Tibial artery (tissue), 4 donors: Measurements from ENCODE around the gene PRPS1.

ENCODE experiments used
- DNase-seq, 2 donors: peaks; one replicate each; pipeline ENCODE4 v3.0.0-alpha.2; 2019
- H3K27ac ChIP-seq, 2 donors: fragments of 200-600 bp; sonication (generic) in 1 of 2; 1 replicate in 1 of 2; 2 replicates in 1 of 2; pipeline ENCODE4 v1.5.1; 2018 to 2019; ENCODE audit warnings: mild to moderate bottlenecking in 1 of 2
- H3K27me3 ChIP-seq, 2 donors: fragments of 200-600 bp; sonication (generic) in 1 of 2; one replicate each; pipeline versions ENCODE4 v1.5.1 to v1.6.0; 2016 to 2019
- H3K36me3 ChIP-seq, 3 donors: fragments of 200-600 bp; sonication (generic) in 2 of 3; one replicate each; pipeline ENCODE4 v1.5.1; 2016 to 2019; ENCODE audit warnings: mild to moderate bottlenecking in 2 of 3
- H3K4me1 ChIP-seq, 4 donors: fragments of 200-600 bp; sonication (generic) in 2 of 4; 1 replicate in 3 of 4; 2 replicates in 1 of 4; pipeline ENCODE4 v1.5.1; 2016 to 2019
- H3K4me3 ChIP-seq, 2 donors: fragments of 200-600 bp; sonication (generic) in 1 of 2; 1 replicate in 1 of 2; 2 replicates in 1 of 2; pipeline ENCODE4 v1.5.1; 2018 to 2019; ENCODE audit warnings: mild to moderate bottlenecking in 2 of 2
- H3K9me3 ChIP-seq, 3 donors: fragments of 200-600 bp; sonication (generic) in 1 of 3; one replicate each; pipeline ENCODE4 v1.5.1; 2016 to 2019
- CTCF ChIP-seq, 2 experiments: fragments of 200-600 bp in 1 of 2; fragments of 450-650 bp in 1 of 2; IDR thresholded peaks; one replicate each; pipeline ENCODE4 v1.5.1; 2017 to 2019; ENCODE audit warnings: antibody characterized with exemption in 2 of 2, mild to moderate bottlenecking in 1 of 2, moderate library complexity in 1 of 2
- intact Hi-C: fragments of 100-400 bp; cut with DNase I; formaldehyde crosslinking; loops from one replicate; pipeline ENCODE4 v1.15.0; 2023; ENCODE audit warnings: low total_unique reads

Gene PRPS1

DNA sequence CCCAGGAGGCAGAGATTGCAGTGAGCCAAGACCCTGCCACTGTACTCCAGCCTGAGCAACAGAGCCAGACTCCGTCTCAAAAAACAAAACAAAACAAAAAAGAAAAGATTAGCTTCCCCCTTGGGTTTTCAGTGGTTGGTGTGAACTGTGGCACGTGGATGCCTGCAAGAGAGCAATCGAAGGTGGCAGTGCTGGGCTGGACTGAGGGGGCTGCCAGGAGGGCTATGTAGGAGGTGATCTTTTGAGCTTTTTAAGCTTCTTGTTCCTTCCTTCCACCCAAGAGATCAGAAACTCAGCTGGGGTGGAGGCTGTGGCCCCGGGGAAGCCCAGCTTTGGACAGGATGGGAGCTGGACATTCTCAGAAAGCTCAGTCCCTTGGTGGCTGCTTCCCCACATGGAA, 49.6 kb downstream of the PRPS1 start:
- peak; percentile 47 to 73 for DNase-seq
- Histone ChIP-seq H3K4me1 (peaks cover 0 to 72% (median 18%) of the 10 kb centered on the region in 4 donors), H3K36me3 (no peaks in the 10 kb centered on the region), H3K27me3 (no peaks in the 10 kb centered on the region), H3K27ac (peak overlapping the region; percentile 94 to 96), H3K4me3 (peak overlapping the region; percentile 38 to 39), H3K9me3 (no peaks in the 10 kb centered on the region)
- no peak for TF ChIP-seq CTCF (IDR thresholded peaks at IDR 0.05)
- intact Hi-C loops, result loop anchor here (5.0 kb wide), 1 partner anchor 34 kb away; no protein-coding TSS in a partner anchor

GRCh38 chrX:107678957-107679740, 50.8 kb downstream of the PRPS1 start:
- Histone ChIP-seq H3K4me1 (peaks cover 0 to 73% (median 22%) of the 10 kb centered on the region in 4 donors), H3K27ac (peak overlapping the region; percentile 94 to 96)
- TF ChIP-seq CTCF (IDR thresholded peaks at IDR 0.05), result no peak

DNA sequence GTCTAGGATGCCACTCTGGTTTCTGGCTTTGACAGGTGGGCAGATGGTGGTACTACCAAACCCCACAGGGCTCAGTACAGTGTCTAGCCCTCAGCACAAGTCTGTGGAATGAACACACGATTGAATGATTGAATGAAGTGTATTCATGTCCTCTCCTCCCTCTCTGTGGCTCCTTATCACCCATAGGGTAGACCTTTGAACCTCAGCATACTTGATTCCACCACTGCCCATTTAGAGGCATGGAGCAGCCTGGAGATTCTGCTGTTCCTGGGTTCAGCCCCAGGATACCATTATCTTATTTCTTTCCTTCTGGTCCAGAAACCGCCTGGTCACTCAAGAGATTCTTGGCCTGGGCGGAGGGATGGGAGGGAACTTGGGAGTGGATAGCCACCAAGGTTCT, 53.9 kb downstream of the PRPS1 start:
- Histone ChIP-seq H3K27ac (peak overlapping the region; percentile 57 to 67), H3K4me3 (no peak overlapping the region), H3K27me3 (no peaks in the 10 kb centered on the region), H3K9me3 (no peaks in the 10 kb centered on the region), H3K4me1 (peaks cover 0 to 74% (median 21%) of the 10 kb centered on the region in 4 donors), H3K36me3 (no peaks in the 10 kb centered on the region)
- TF ChIP-seq CTCF (IDR thresholded peaks at IDR 0.05), result no peak
- no peak for DNase-seq
- intact Hi-C loops, result no loop called here

More at GRCh38 chrX:107678957-107679740, 50.8 kb downstream of the PRPS1 start:
- intact Hi-C loops, result loop anchor here (5.0 kb wide), 1 partner anchor 33 kb away; no protein-coding TSS in a partner anchor
- H3K9me3 ChIP-seq, result no peaks in the 10 kb centered on the region
- no peaks in the 10 kb centered on the region for H3K27me3 ChIP-seq
- H3K36me3 ChIP-seq, result no peaks in the 10 kb centered on the region
- H3K4me3 ChIP-seq, result no peak overlapping the region
- peak; percentile 91 to 92 for DNase-seq

DNA sequence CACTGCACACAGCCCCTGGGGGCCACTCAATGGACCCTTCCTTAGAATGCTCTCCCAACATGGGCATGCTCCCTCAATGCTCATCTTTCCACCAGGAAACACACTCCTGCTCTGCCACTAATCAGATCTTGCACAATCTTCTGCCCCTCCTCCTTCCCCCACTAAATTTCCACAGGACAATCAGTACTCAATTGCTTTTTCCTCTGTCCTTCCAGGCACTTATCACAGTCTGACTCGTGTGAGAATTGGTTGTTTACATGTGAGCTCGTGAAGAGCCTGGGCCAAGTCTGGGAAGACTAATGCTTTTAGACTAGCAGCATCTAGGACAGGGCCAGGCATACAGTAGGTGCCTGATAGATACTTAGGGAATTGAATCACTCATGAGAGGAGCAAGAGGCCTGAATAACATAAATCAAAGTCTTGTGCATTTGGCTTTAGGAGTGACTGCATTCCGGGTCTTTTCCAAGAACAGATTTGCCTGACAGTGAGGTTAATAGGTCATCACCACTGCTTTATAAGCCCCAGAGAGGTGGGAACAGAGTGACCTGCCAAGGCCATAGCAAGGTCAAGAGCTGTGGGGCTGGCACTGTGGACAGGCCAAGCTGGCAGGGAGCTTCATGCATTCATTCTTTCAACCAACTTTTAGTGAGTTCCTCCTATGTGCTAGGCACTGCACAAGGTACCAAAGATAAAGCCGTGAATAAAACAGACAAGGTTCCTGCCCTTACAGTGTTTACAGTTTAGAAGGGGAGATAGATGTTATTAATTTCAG, 55.0 kb downstream of the PRPS1 start:
- DNase-seq, result peak; percentile 69 to 70
- Histone ChIP-seq H3K4me3 (no peak overlapping the region), H3K4me1 (peaks cover 0 to 64% (median 17%) of the 10 kb centered on the region in 4 donors), H3K27ac (peak overlapping the region; percentile 57 to 67), H3K9me3 (no peaks in the 10 kb centered on the region), H3K27me3 (no peaks in the 10 kb centered on the region), H3K36me3 (no peaks in the 10 kb centered on the region)
- intact Hi-C loops, result no loop called here
- TF ChIP-seq CTCF (IDR thresholded peaks at IDR 0.05), result no peak

DNA sequence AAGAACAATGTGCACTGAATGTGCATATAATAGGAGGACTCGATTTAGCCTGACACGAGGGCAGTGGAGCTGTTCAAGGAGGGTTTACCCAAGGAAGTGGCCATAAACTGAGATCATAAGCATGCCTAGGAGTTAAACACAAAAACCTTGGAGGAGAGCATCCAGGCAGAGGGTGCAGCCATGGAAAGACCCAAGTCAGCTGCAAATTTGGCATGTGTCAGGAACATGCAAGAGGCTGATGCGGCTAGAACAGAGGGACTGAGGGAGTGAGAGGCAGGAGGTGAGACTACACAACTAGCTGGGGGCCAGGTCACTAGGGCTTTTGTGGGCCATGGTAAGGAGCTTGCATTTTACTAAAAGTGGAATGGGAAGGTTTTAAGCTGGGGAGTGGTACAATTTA, 55.6 kb downstream of the PRPS1 start:
- intact Hi-C loops, result no loop called here
- no peak overlapping the region for H3K4me3 ChIP-seq
- no peak for DNase-seq
- TF ChIP-seq CTCF (IDR thresholded peaks at IDR 0.05), result no peak
- no peaks in the 10 kb centered on the region for H3K36me3 ChIP-seq
- H3K9me3 ChIP-seq, result no peaks in the 10 kb centered on the region
- H3K27ac ChIP-seq, result peak overlapping the region; percentile 57 to 67
- H3K27me3 ChIP-seq, result no peaks in the 10 kb centered on the region
- H3K4me1 ChIP-seq, result peaks cover 0 to 57% (median 15%) of the 10 kb centered on the region in 4 donors
